ENCODE results near the gene PLA2G4F.

PLA2G4F gene

GRCh38 chr15:42156243-42156922, at the start of gene PLA2G4F:
Gene PLA2G4F (minus strand): TSS chr15:42156636. CDS start chr15:42156549, 87 bp downstream.
- DNase-seq (ENCODE audit: low read depth in 2 of 2): no peak

- DNase-seq (ENCODE audit: low read depth in 2 of 2): no peak
Measured at GRCh38 chr15:42203891-42204290, 47.5 kb upstream of the PLA2G4F start.

- no peak for DNase-seq (ENCODE audit: low read depth in 2 of 2)
Measured at GRCh38 chr15:42202653-42203052, 46.2 kb upstream of the PLA2G4F start.

- no peak for DNase-seq (ENCODE audit: low read depth in 2 of 2)
Measured at GRCh38 chr15:42201801-42202200, 45.4 kb upstream of the PLA2G4F start.

- DNase-seq (ENCODE audit: low read depth in 2 of 2): no peak
Measured at GRCh38 chr15:42199126-42199525, 42.7 kb upstream of the PLA2G4F start.

- no peak for DNase-seq (ENCODE audit: low read depth in 2 of 2)
Measured at GRCh38 chr15:42198516-42198915, 42.1 kb upstream of the PLA2G4F start.

- DNase-seq (ENCODE audit: low read depth in 2 of 2): no peak
Measured at GRCh38 chr15:42194513-42194912, 38.1 kb upstream of the PLA2G4F start.

- no peak for DNase-seq (ENCODE audit: low read depth in 2 of 2)
Measured at GRCh38 chr15:42193383-42193782, 36.9 kb upstream of the PLA2G4F start.

GRCh38 chr15:42191610-42192346, 35.3 kb upstream of the PLA2G4F start:
- no peak for DNase-seq (ENCODE audit: low read depth in 2 of 2)

GRCh38 chr15:42190370-42190769, 33.9 kb upstream of the PLA2G4F start:
- DNase-seq (ENCODE audit: low read depth in 2 of 2): no peak

GRCh38 chr15:42185801-42186200, 29.4 kb upstream of the PLA2G4F start:
- DNase-seq (ENCODE audit: low read depth in 2 of 2): no peak

GRCh38 chr15:42184736-42185135, 28.3 kb upstream of the PLA2G4F start:
- no peak for DNase-seq (ENCODE audit: low read depth in 2 of 2)

- no peak for DNase-seq (ENCODE audit: low read depth in 2 of 2)
Measured at GRCh38 chr15:42184296-42184695, 27.9 kb upstream of the PLA2G4F start.

GRCh38 chr15:42182961-42183360, 26.5 kb upstream of the PLA2G4F start:
- no peak for DNase-seq (ENCODE audit: low read depth in 2 of 2)

GRCh38 chr15:42182328-42182886, 26.0 kb upstream of the PLA2G4F start:
- no peak for DNase-seq (ENCODE audit: low read depth in 2 of 2)

GRCh38 chr15:42178056-42178455, 21.6 kb upstream of the PLA2G4F start:
- DNase-seq (ENCODE audit: low read depth in 2 of 2): no peak

GRCh38 chr15:42175671-42176070, 19.2 kb upstream of the PLA2G4F start:
- no peak for DNase-seq (ENCODE audit: low read depth in 2 of 2)

GRCh38 chr15:42172475-42172874, 16.0 kb upstream of the PLA2G4F start:
- DNase-seq (ENCODE audit: low read depth in 2 of 2): no peak

GRCh38 chr15:42171795-42172194, 15.4 kb upstream of the PLA2G4F start:
- no peak for DNase-seq (ENCODE audit: low read depth in 2 of 2)

GRCh38 chr15:42171122-42171521, 14.7 kb upstream of the PLA2G4F start:
- DNase-seq (ENCODE audit: low read depth in 2 of 2): no peak

- no peak for DNase-seq (ENCODE audit: low read depth in 2 of 2)
Measured at GRCh38 chr15:42166225-42166940, 9.9 kb upstream of the PLA2G4F start.

- peak in 1 of 2 experiments; percentile 3 for DNase-seq (ENCODE audit: low read depth in 2 of 2)
Measured at GRCh38 chr15:42165106-42165505, 8.7 kb upstream of the PLA2G4F start.

All from fibroblast of skin of left quadriceps (primary cell).